Cerebellar nuclear complex (tissue), 1 donor: Measurements from ENCODE around the gene C2orf81.
"Not testable (repeated sequence)": the region's sequence is repeated elsewhere in the genome, so short reads cannot be mapped to it uniquely, and the experiment has no call there.

Source experiments
- DNase-seq, 2 experiments: peaks; one replicate each; lab custom pipeline; 2025; lab: John Stamatoyannopoulos, UW

C2orf81 gene

GRCh38 chr2:74423231-74424095, 2.0 kb upstream of the C2orf81 start:
- DNase-seq = no peak

- not testable (repeated sequence) for DNase-seq
These were observed 846 bp downstream of the C2orf81 start for GRCh38 chr2:74420443-74421103.

DNA sequence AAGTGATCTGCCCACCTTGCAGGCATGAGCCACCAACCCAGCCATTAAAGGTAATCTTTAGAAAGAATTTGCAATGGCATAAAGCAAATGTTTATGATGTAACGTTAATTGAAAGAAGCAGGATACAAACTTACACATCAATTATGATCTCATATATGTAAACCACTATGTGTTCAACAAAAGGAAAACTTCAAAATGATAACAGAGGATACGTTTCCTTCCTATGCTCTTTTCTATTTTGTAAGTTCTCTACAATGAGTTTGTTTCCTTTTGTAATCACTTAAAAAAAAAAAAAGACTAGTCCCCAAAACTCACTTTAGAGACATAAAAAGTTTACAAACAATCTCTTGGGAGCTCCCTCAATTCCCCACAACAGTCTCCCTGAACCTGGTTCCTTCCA, 1.4 kb downstream of the C2orf81 start:
- no peak for DNase-seq

DNA sequence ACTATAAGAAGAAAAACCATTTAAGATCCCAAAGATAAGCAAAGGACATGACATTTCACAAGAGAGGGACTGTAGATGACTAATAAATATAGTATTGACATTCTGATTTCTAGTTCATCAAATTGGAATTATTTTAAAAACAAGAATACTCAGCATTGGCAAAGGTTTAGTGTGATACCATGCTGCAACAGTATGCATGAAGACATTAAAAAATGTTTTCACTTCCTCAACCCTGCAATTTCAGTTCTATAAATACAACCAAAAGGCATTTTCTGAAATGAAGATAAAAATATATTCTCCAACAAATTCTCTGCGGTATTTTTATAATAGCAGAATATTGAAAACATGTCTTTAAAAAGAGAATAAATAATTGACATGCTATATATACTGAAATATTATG, 2.1 kb downstream of the C2orf81 start:
- no peak for DNase-seq

- no peak for DNase-seq
These were observed 3.1 kb downstream of the C2orf81 start for GRCh38 chr2:74418312-74418711.

DNA sequence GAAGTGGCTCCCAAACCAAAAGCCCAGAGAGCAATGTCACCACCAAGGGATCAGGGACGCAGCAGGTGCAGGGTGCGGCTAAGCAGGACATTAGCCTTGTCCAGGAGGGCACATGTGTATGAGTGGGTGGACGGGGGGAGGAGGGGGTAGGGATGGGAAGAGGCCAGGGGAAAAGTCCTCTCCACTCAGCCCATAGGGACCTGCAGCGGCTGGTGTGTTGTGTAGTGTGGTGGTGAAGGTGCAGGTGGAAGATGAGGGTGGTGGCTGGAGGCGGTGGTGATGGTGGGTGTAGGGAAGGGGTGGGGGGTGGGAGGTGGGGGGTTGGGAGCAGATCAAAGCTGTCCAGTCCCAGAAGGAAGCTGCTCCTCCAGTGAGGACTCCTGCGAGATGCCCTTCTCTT, 3.7 kb downstream of the C2orf81 start:
- DNase-seq = no peak

DNA sequence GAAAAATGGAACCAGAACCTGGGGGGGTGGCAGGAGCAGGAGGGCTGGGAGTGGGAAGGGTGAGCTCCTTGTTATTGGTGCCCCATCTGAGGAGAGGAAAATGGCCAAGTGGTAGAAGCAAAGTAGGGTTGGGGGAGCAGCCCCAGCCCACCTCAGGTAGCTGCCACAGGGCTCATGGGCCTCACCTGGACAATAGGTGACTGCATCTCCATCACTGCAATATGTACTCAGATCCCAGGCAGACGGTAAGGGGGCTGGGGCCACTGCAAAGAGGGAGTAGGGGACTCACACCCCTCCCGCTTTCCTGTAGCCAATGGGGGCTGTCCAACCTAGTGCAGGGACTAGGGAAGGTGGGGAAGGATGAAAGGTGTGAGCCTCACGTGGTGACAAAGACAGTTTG, 4.2 kb downstream of the C2orf81 start:
- DNase-seq = no peak

GRCh38 chr2:74416778-74417177, 4.6 kb downstream of the C2orf81 start:
- DNase-seq = no peak

DNA sequence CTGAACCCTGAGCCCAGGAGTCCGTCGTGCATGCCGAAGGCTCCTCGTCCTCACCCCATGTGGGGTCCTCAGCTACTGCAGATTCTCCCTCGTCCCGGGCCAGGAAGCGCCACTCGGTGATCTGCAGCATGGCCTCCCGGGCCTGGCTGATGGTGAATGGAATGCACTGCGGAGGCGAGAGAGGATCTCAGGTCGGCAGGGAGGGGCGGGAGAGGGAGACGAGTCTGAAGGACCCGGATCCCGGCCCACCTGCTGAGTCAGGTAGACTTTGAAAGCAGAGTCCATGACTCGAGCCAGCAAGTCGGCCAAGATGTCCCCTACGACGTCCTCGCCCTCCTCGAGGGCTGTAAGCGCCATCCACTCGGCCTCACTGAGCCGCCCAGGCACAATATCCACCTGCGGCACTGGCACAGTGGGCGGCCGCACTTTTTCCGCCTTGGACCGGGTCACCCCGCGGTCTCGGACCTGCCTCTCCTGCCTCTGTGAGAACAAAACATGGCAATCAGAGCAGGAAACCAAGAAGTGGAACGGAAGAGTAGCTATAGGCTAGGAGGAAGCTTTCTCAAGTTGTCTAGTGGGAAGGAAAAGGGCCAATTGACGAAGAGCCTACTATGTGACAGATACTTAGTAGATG, 5.5 kb downstream of the C2orf81 start:
- no peak for DNase-seq

- DNase-seq = peak in 1 of 2 experiments; percentile 27
These were observed 6.3 kb downstream of the C2orf81 start for GRCh38 chr2:74414881-74415761.

DNA sequence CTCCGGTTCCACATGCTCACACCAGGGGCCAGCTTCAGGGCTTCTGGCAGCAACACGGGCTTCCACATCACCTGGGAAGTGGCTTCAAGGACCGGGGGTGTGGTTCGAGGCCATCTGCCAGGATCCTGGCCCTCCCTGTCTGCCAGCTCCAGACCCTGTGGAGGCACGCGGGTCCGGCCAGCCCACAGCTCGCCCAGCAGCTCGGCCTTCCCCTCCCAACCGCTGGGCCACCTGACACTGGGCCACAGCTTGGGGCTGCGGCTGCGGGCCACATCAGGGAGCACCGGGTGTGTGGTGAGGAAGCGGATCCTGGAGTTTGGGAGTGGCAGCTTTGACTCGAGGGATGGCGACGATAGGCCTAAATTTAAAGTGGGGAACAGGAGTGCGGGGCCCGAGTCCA, 7.0 kb downstream of the C2orf81 start:
- no peak for DNase-seq

GRCh38 chr2:74413001-74413698, 8.3 kb downstream of the C2orf81 start:
- DNase-seq = no peak

- DNase-seq = no peak
These were observed 13.7 kb downstream of the C2orf81 start for GRCh38 chr2:74407682-74408081.

DNA sequence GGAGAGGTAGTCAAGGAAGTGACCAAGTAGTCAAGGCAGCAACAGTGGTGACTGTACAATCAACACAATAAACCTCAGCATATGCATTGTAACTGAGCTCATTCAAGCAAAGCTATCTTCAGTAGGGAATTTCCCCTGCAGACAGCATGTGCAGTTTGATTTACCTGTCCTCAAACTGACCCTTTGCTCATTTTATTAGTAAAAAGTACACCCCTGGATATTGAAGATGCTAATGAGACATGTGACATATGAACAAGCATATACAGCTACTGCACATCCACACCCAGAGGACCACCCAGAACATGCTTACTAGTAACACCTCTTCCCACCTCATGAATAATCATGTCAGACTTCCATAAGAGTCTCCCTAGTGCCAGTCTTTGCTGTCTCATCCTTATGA, 15.4 kb downstream of the C2orf81 start:
- DNase-seq = no peak

- DNase-seq = no peak
These were observed 19.5 kb downstream of the C2orf81 start for GRCh38 chr2:74401891-74402290.

- DNase-seq = no peak
These were observed 21.6 kb downstream of the C2orf81 start for GRCh38 chr2:74399785-74400184.

DNA sequence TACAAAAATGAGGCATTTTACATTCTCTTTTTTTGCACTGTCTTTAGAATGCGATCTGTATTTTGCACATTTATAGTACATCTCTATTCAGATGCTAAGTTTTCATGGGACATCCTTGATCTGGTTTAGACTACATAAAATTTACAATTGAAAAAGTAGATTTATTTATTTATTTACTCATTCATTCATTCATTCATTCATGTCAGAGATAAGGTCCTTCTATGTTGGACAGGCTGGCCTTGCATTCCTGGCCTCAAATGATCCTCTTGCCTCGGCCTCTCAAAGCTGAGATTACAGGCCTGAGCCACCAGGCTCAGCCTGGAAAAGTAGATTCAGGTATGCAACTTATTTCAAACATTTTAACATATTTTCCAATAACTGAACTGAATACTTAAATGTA, 25.3 kb downstream of the C2orf81 start:
- DNase-seq = no peak

DNA sequence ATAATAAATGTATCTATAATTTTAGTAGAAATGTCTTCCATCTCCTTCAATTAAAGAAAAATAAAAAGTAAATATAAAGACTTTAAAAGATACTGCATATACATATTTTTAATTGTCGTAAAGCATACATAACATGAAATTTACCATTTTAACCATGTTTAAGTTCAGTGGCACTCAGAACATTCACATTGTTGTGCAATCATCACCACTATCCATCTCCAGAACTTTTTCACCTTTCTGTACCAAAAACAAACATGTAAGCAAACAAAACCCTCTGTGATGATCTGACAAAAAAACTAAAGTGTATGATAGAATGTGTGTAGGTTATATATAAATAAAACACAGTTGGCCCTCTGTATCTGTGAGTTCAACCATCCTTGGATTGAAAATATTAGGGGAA, 27.9 kb downstream of the C2orf81 start:
- DNase-seq = no peak

- DNase-seq = no peak
These were observed 29.0 kb downstream of the C2orf81 start for GRCh38 chr2:74392449-74392743.

DNA sequence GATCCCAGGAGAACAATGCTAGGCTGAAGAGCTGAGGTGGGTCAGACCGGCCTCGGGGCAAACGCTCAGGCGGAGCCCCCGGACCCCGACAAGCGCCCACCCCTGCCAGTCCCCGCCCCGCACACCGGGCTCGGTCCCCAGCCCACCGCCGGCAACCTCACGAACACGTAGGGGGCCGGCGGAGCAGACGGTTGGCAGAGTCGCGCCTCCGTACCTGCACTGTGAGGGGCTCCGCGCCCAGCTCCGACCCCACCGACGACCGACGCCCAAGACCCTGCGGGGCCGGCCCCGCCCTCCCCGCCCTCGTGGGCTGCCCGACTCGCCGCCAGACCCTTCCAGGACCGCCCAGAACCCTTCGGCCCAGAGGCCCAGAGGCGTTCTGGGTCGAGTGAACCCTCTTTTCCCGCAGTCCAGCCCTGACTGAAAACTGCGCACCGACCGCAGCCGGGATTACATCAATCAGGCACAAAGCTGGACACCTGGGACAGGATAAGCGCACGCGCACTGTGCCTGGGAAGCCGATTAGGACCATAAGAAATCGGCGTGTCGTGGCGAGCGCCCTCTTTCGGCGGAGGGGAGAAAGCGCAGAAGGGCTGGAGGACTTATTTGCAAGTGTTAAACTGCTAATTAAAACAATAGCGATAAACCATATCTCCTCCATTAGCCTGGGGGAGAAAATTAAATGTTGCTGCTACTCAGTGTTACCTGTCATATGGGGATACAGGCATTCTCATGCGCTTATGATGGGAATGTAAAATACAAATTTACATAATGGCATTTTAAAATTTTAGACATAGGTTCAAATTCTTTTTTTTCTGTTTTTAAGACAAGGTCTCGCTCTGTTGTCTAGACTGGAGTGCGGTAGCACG, 29.6 kb downstream of the C2orf81 start:
- peak; percentile 77 to 82 for DNase-seq

GRCh38 chr2:74391209-74391579, 30.2 kb downstream of the C2orf81 start:
- DNase-seq = no peak
